GM12875 (cell line): ENCODE measurements around the gene CACNA1C.
A peak's percentile ranks its signal among the peaks of the same experiment; 100 is the strongest.
"Not testable (repeated sequence)": the region's sequence is repeated elsewhere in the genome, so short reads cannot be mapped to it uniquely, and the experiment has no call there.

Experiments used
- H3K4me3 ChIP-seq: one replicate; pipeline ENCODE4 v1.5.1; 2011; ENCODE audit warnings: low read depth, low read length, control low read depth
- CTCF ChIP-seq: IDR thresholded peaks from 2 replicates; pipeline ENCODE4 v1.5.1; 2011; ENCODE audit warnings: low read depth, mild to moderate bottlenecking, control low read depth, inconsistent platforms, low read length, moderate library complexity, borderline replicate concordance; ENCODE audit not compliant: insufficient read depth

CACNA1C gene

GRCh38 chr12:2739832-2740641 is 687.2 kb downstream of the CACNA1C start:
- H3K4me3 ChIP-seq, result no peak overlapping the region
- TF ChIP-seq CTCF, result peak; percentile 29; the same call in 1 of the 2 replicates

- not testable (repeated sequence) for H3K4me3 ChIP-seq
These were observed 689.2 kb downstream of the CACNA1C start for GRCh38 chr12:2742037-2742436.

GRCh38 chr12:2743478-2743877 is 690.7 kb downstream of the CACNA1C start:
- H3K4me3 ChIP-seq, result no peak overlapping the region
- no peak for TF ChIP-seq CTCF

GRCh38 chr12:2745655-2746054 is 692.9 kb downstream of the CACNA1C start:
- no peak for TF ChIP-seq CTCF
- no peak overlapping the region for H3K4me3 ChIP-seq
